HEK293 (cell line): ENCODE data around the gene RBFOX1.

Experiments
- CTCF ChIA-PET: fragments of 350-600 bp; formaldehyde crosslinking; extraction: SDS; loops from one replicate; lab custom pipeline; 2021; ENCODE audit warnings: antibody characterized with exemption; lab: Yijun Ruan, JAX
- POLR2A ChIA-PET: fragments of 300-600 bp; formaldehyde crosslinking; extraction: SDS; loops from one replicate; lab custom pipeline; 2020; ENCODE audit warnings: antibody characterized with exemption, inconsistent platforms; lab: Yijun Ruan, JAX
- H3K27ac ChIP-seq: fragments of 200-500 bp; sonication (Bioruptor generic); 2 replicates; pipeline ENCODE4 v1.5.1; 2014; ENCODE audit warnings: low read depth, low read length, control low read depth, inconsistent platforms; ENCODE audit errors: extremely low read depth
- H3K36me3 ChIP-seq, 2 experiments: fragments of 200-500 bp in 1 of 2; sonication (Bioruptor generic) in 1 of 2; 1 replicate in 1 of 2; 2 replicates in 1 of 2; pipeline ENCODE4 v1.5.1; 2014 to 2017; ENCODE audit warnings: inconsistent platforms in 2 of 2, low read length in 2 of 2; ENCODE audit not compliant: control insufficient read depth in 2 of 2, insufficient read depth in 1 of 2
- H3K4me1 ChIP-seq: fragments of 200-500 bp; sonication (Bioruptor generic); 2 replicates; pipeline ENCODE4 v1.5.1; 2014; ENCODE audit warnings: mild to moderate bottlenecking, low read length, inconsistent platforms; ENCODE audit not compliant: control insufficient read depth, insufficient read depth
- H3K4me3 ChIP-seq: 2 replicates; pipeline ENCODE4 v1.5.1; 2011; ENCODE audit warnings: low read depth, mild to moderate bottlenecking, control low read depth, low read length, moderate library complexity
- H3K9me3 ChIP-seq: fragments of 200-500 bp; sonication (Bioruptor generic); 2 replicates; pipeline ENCODE4 v1.5.1; 2014; ENCODE audit warnings: low read depth, low read length, inconsistent platforms; ENCODE audit not compliant: control insufficient read depth, insufficient read depth
- BCL11A ChIP-seq: fragments of 450-650 bp; formaldehyde crosslinking; IDR thresholded peaks from 2 replicates; pipeline ENCODE4 v1.5.1; 2016; ENCODE audit warnings: low read depth, missing biosample characterization, missing genetic modification characterization
- HOXC10 ChIP-seq: sonication (generic); formaldehyde crosslinking; IDR thresholded peaks from 2 replicates; pipeline ENCODE4 v1.8.1; 2023; ENCODE audit warnings: mild to moderate bottlenecking, missing genetic modification reagents
- IKZF3 ChIP-seq: fragments of 450-650 bp; IDR thresholded peaks from 2 replicates; pipeline ENCODE4 v1.5.0; 2018; ENCODE audit warnings: missing biosample characterization, mild to moderate bottlenecking, missing genetic modification characterization, moderate library complexity
- KLF16 ChIP-seq: fragments of 450-650 bp; formaldehyde crosslinking; IDR thresholded peaks from 2 replicates; pipeline ENCODE4 v1.5.1; 2017; ENCODE audit warnings: missing biosample characterization, missing genetic modification characterization
- REPIN1 ChIP-seq: fragments of 450-650 bp; formaldehyde crosslinking; IDR thresholded peaks from 2 replicates; pipeline ENCODE4 v1.5.1; 2017; ENCODE audit warnings: missing biosample characterization, missing genetic modification characterization, low read depth
- SCRT2 ChIP-seq: fragments of 450-650 bp; formaldehyde crosslinking; IDR thresholded peaks from 2 replicates; pipeline ENCODE4 v1.5.1; 2016; ENCODE audit warnings: missing biosample characterization, missing genetic modification characterization
- SP2 ChIP-seq: fragments of 450-650 bp; formaldehyde crosslinking; IDR thresholded peaks from 2 replicates; pipeline ENCODE4 v1.5.1; 2016; ENCODE audit warnings: missing biosample characterization, missing genetic modification characterization
- YY2 ChIP-seq: fragments of 450-650 bp; formaldehyde crosslinking; IDR thresholded peaks from 2 replicates; pipeline ENCODE4 v1.5.1; 2016; ENCODE audit warnings: missing biosample characterization, missing genetic modification characterization
- ZBTB8A ChIP-seq: fragments of 450-650 bp; formaldehyde crosslinking; IDR thresholded peaks from 2 replicates; pipeline ENCODE4 v1.5.1; 2016; ENCODE audit warnings: missing biosample characterization, missing genetic modification characterization
- ZNF132 ChIP-seq: fragments of 450-650 bp; formaldehyde crosslinking; IDR thresholded peaks from 2 replicates; pipeline ENCODE4 v1.5.1; 2017; ENCODE audit warnings: missing biosample characterization, missing genetic modification characterization, borderline replicate concordance
- ZNF140 ChIP-seq: fragments of 450-650 bp; formaldehyde crosslinking; IDR thresholded peaks from 2 replicates; pipeline ENCODE4 v1.5.1; 2016; ENCODE audit warnings: missing biosample characterization, missing genetic modification characterization
- ZNF211 ChIP-seq: fragments of 450-650 bp; formaldehyde crosslinking; IDR thresholded peaks from 2 replicates; pipeline ENCODE4 v1.5.1; 2016; ENCODE audit warnings: low read depth, missing biosample characterization, missing genetic modification characterization
- ZNF24 ChIP-seq: fragments of 450-650 bp; formaldehyde crosslinking; IDR thresholded peaks from 2 replicates; pipeline ENCODE4 v1.5.1; 2016; ENCODE audit warnings: missing biosample characterization, missing genetic modification characterization
- ZNF248 ChIP-seq: fragments of 450-650 bp; formaldehyde crosslinking; IDR thresholded peaks from 2 replicates; pipeline ENCODE4 v1.5.1; 2017; ENCODE audit warnings: missing biosample characterization, missing genetic modification characterization
- TF ChIP-seq, protein P1 (sequence below): fragments of 450-650 bp; IDR thresholded peaks from 2 replicates; pipeline ENCODE4 v1.5.1; 2018; ENCODE audit warnings: missing biosample characterization, missing genetic modification characterization
- TF ChIP-seq, protein P2 (sequence below): fragments of 450-650 bp; formaldehyde crosslinking; IDR thresholded peaks from 2 replicates; pipeline ENCODE4 v1.5.1; 2017; ENCODE audit warnings: missing biosample characterization, missing genetic modification characterization
- TF ChIP-seq, protein P3 (sequence below): fragments of 450-650 bp; formaldehyde crosslinking; IDR thresholded peaks from 2 replicates; pipeline ENCODE4 v1.5.1; 2016; ENCODE audit warnings: missing biosample characterization, missing genetic modification characterization
- TF ChIP-seq, protein P4 (sequence below): fragments of 450-650 bp; formaldehyde crosslinking; IDR thresholded peaks from 2 replicates; pipeline ENCODE4 v1.5.1; 2016; ENCODE audit warnings: missing biosample characterization, missing genetic modification characterization

Gene RBFOX1

DNA sequence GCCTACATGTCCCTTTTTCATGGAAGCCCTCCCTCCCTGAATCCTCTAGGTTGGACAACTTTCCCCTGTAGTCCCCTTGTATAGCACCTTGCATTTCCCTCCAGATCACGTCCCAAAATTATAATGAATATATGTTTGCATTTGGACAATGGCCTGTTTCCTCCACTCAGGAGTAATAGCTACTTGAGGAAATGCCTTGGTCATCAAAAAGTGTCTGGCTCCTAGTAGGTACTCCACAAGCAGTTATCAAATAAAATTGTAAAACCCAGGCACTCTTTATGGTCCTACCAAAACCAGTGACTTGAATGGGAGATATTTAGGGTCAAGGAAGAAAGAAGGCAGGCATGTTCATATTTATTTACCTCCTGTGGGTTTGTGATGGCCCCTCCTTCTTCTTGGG lies 59.6 kb downstream of the RBFOX1 start:
- no peaks in the 10 kb centered on the region for H3K36me3 ChIP-seq
- ChIA-PET CTCF (no interaction called here), POLR2A (no interaction called here)

DNA sequence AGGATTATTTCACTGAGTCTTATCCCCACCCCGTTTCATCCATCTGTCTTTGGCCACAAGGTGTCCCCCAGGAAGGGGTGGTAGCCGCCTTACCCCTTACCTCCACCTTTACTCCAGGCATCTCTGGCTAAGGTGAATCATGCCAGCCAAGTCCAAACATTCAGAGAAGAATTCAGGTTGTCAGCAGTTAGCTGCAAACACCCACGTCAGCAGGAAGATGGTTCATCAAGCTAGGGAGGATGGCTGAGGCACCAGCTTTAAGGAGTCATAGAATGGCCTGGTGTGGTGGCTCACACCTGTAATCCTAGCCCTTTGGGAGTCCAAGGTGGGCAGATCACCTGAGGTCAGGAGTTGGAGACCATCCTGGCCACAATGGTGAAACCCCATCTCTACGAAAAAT lies 61.0 kb downstream of the RBFOX1 start:
- ChIA-PET CTCF (no interaction called here), POLR2A (no interaction called here)
- TF ChIP-seq ZNF140 (tag by site-specific recombination) (no peak), YY2 (tag by site-specific recombination) (no peak), ZNF211 (tag by site-specific recombination) (no peak), ZBTB8A (no peak)
- TF ChIP-seq, protein P1, sequence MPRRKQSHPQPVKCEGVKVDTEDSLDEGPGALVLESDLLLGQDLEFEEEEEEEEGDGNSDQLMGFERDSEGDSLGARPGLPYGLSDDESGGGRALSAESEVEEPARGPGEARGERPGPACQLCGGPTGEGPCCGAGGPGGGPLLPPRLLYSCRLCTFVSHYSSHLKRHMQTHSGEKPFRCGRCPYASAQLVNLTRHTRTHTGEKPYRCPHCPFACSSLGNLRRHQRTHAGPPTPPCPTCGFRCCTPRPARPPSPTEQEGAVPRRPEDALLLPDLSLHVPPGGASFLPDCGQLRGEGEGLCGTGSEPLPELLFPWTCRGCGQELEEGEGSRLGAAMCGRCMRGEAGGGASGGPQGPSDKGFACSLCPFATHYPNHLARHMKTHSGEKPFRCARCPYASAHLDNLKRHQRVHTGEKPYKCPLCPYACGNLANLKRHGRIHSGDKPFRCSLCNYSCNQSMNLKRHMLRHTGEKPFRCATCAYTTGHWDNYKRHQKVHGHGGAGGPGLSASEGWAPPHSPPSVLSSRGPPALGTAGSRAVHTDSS = no peak
- TF ChIP-seq, protein P2, sequence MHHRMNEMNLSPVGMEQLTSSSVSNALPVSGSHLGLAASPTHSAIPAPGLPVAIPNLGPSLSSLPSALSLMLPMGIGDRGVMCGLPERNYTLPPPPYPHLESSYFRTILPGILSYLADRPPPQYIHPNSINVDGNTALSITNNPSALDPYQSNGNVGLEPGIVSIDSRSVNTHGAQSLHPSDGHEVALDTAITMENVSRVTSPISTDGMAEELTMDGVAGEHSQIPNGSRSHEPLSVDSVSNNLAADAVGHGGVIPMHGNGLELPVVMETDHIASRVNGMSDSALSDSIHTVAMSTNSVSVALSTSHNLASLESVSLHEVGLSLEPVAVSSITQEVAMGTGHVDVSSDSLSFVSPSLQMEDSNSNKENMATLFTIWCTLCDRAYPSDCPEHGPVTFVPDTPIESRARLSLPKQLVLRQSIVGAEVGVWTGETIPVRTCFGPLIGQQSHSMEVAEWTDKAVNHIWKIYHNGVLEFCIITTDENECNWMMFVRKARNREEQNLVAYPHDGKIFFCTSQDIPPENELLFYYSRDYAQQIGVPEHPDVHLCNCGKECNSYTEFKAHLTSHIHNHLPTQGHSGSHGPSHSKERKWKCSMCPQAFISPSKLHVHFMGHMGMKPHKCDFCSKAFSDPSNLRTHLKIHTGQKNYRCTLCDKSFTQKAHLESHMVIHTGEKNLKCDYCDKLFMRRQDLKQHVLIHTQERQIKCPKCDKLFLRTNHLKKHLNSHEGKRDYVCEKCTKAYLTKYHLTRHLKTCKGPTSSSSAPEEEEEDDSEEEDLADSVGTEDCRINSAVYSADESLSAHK = no peak
- no peak overlapping the region for H3K4me3 ChIP-seq
- no peaks in the 10 kb centered on the region for H3K9me3 ChIP-seq
- H3K27ac ChIP-seq = no peak overlapping the region
- no peaks in the 10 kb centered on the region for H3K36me3 ChIP-seq
- H3K4me1 ChIP-seq = no peaks in the 10 kb centered on the region

More for the DNA sequence above, 59.6 kb downstream of the RBFOX1 start:
- H3K4me3 ChIP-seq = no peak overlapping the region
- no peaks in the 10 kb centered on the region for H3K9me3 ChIP-seq
- H3K27ac ChIP-seq = no peak overlapping the region
- TF ChIP-seq ZNF24 (tag by site-specific recombination) (no peak), ZNF248 (tag by site-specific recombination) (no peak), SCRT2 (tag by site-specific recombination) (no peak), KLF16 (tag by site-specific recombination) (no peak), REPIN1 (tag by site-specific recombination) (no peak), IKZF3 (no peak), BCL11A (tag by site-specific recombination) (no peak), ZNF132 (tag by site-specific recombination) (no peak), HOXC10 (no peak), SP2 (tag by site-specific recombination) (no peak)
- TF ChIP-seq, protein P3, sequence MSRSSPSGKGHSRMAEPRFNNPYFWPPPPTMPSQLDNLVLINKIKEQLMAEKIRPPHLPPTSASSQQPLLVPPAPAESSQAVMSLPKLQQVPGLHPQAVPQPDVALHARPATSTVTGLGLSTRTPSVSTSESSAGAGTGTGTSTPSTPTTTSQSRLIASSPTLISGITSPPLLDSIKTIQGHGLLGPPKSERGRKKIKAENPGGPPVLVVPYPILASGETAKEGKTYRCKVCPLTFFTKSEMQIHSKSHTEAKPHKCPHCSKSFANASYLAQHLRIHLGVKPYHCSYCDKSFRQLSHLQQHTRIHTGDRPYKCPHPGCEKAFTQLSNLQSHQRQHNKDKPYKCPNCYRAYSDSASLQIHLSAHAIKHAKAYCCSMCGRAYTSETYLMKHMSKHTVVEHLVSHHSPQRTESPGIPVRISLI (tag by site-specific recombination) = no peak
- TF ChIP-seq, protein P4, sequence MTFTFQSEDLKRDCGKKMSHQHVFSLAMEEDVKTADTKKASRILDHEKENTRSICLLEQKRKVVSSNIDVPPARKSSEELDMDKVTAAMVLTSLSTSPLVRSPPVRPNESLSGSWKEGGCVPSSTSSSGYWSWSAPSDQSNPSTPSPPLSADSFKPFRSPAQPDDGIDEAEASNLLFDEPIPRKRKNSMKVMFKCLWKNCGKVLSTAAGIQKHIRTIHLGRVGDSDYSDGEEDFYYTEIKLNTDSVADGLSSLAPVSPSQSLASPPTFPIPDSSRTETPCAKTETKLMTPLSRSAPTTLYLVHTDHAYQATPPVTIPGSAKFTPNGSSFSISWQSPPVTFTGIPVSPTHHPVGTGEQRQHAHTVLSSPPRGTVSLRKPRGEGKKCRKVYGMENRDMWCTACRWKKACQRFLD (tag by site-specific recombination) = no peak
- TF ChIP-seq, all 188 proteins: peak for 0
- no peaks in the 10 kb centered on the region for H3K4me1 ChIP-seq
